ENCODE measurements around the gene PPP2R1B. TPM values are rescaled to one million over a fixed set of nuclear protein-coding genes. Genes with fewer than 3 reads are reported as not detected.

Gene PPP2R1B
- total RNA-seq, 1 experiment from 2014 or later, result 109 TPM

GRCh38 chr11:111811445-111811844 lies 45.3 kb upstream of the PPP2R1B start:
- Histone ChIP-seq H3K27me3 (replicated peaks; ENCODE audit: control insufficient read depth, insufficient read depth, low read length) (no peaks in the 10 kb centered on the region), H3K9me3 (no peaks in the 10 kb centered on the region), H3K4me1 (peaks cover 6% of the 10 kb centered on the region), H3K36me3 (ENCODE audit: control insufficient read depth, insufficient read depth, low read length) (0 out of 2 replicates have a peak, but pooled peaks cover 4% of the 10 kb centered on the region), H3K4me3 (ENCODE audit: low read depth, low read length) (no peak overlapping the region)
- no TSS peak for BruUV-seq (replicated peaks)
- Mint-ChIP-seq H3K4me3 (ENCODE audit: unreplicated experiment) (no peak overlapping the region), H3K4me1 (ENCODE audit: low read depth, unreplicated experiment) (peaks cover 15% of the 10 kb centered on the region), H3K36me3 (ENCODE audit: insufficient read depth, unreplicated experiment) (peaks cover 5% of the 10 kb centered on the region), H3K27me3 (ENCODE audit: insufficient read depth, unreplicated experiment) (no peaks in the 10 kb centered on the region), H3K27ac (ENCODE audit: unreplicated experiment) (no peak overlapping the region), H3K9me3 (ENCODE audit: unreplicated experiment) (no peaks in the 10 kb centered on the region)
- ChIA-PET CTCF (no interaction called here), POLR2A (no interaction called here)
- intact Hi-C loops (cut with micrococcal nuclease; ENCODE audit: unreplicated experiment), result no loop called here
- TF ChIP-seq, protein P1, sequence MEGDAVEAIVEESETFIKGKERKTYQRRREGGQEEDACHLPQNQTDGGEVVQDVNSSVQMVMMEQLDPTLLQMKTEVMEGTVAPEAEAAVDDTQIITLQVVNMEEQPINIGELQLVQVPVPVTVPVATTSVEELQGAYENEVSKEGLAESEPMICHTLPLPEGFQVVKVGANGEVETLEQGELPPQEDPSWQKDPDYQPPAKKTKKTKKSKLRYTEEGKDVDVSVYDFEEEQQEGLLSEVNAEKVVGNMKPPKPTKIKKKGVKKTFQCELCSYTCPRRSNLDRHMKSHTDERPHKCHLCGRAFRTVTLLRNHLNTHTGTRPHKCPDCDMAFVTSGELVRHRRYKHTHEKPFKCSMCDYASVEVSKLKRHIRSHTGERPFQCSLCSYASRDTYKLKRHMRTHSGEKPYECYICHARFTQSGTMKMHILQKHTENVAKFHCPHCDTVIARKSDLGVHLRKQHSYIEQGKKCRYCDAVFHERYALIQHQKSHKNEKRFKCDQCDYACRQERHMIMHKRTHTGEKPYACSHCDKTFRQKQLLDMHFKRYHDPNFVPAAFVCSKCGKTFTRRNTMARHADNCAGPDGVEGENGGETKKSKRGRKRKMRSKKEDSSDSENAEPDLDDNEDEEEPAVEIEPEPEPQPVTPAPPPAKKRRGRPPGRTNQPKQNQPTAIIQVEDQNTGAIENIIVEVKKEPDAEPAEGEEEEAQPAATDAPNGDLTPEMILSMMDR (IDR thresholded peaks at IDR 0.05; ENCODE audit: insufficient read depth in 1 of 2, low read depth in 1 of 2, low read length in 1 of 2, severe bottlenecking in 1 of 2, unreplicated experiment in 1 of 2), result no peak
- DNase-seq, result no peak

- H3K4me1 ChIP-seq, result peaks cover 7% of the 10 kb centered on the region
- Mint-ChIP-seq H3K27ac (ENCODE audit: unreplicated experiment) (no peak overlapping the region), H3K36me3 (ENCODE audit: insufficient read depth, unreplicated experiment) (peaks cover 8% of the 10 kb centered on the region), H3K27me3 (ENCODE audit: insufficient read depth, unreplicated experiment) (no peaks in the 10 kb centered on the region), H3K4me1 (ENCODE audit: low read depth, unreplicated experiment) (peaks cover 17% of the 10 kb centered on the region), H3K9me3 (ENCODE audit: unreplicated experiment) (no peaks in the 10 kb centered on the region), H3K4me3 (ENCODE audit: unreplicated experiment) (no peak overlapping the region)
- H3K9me3 ChIP-seq, result no peaks in the 10 kb centered on the region
- TF ChIP-seq, protein P1 (IDR thresholded peaks at IDR 0.05; ENCODE audit: insufficient read depth in 1 of 2, low read depth in 1 of 2, low read length in 1 of 2, severe bottlenecking in 1 of 2, unreplicated experiment in 1 of 2), result no peak
- H3K4me3 ChIP-seq (ENCODE audit: low read depth, low read length), result no peak overlapping the region
- no TSS peak for BruUV-seq (replicated peaks)
- H3K27me3 ChIP-seq (replicated peaks; ENCODE audit: control insufficient read depth, insufficient read depth, low read length), result no peaks in the 10 kb centered on the region
- H3K36me3 ChIP-seq (ENCODE audit: control insufficient read depth, insufficient read depth, low read length), result 0 out of 2 replicates have a peak, but pooled peaks cover 4% of the 10 kb centered on the region
- intact Hi-C loops (cut with micrococcal nuclease; ENCODE audit: unreplicated experiment), result no loop called here
- ChIA-PET CTCF (no interaction called here), POLR2A (no interaction called here)
- no peak for DNase-seq
These were observed 42.6 kb upstream of the PPP2R1B start for GRCh38 chr11:111808834-111809233.

GRCh38 chr11:111808063-111808588 lies 41.9 kb upstream of the PPP2R1B start:
- intact Hi-C loops (cut with micrococcal nuclease; ENCODE audit: unreplicated experiment), result no loop called here
- H3K9me3 ChIP-seq, result no peaks in the 10 kb centered on the region
- Mint-ChIP-seq H3K4me1 (ENCODE audit: low read depth, unreplicated experiment) (peaks cover 17% of the 10 kb centered on the region), H3K27ac (ENCODE audit: unreplicated experiment) (no peak overlapping the region), H3K4me3 (ENCODE audit: unreplicated experiment) (no peak overlapping the region), H3K27me3 (ENCODE audit: insufficient read depth, unreplicated experiment) (no peaks in the 10 kb centered on the region), H3K36me3 (ENCODE audit: insufficient read depth, unreplicated experiment) (peaks cover 8% of the 10 kb centered on the region), H3K9me3 (ENCODE audit: unreplicated experiment) (no peaks in the 10 kb centered on the region)
- CTCF ChIA-PET, result no interaction called here
- peaks cover 7% of the 10 kb centered on the region for H3K4me1 ChIP-seq
- TF ChIP-seq, protein P1 (IDR thresholded peaks at IDR 0.05; ENCODE audit: insufficient read depth in 1 of 2, low read depth in 1 of 2, low read length in 1 of 2, severe bottlenecking in 1 of 2, unreplicated experiment in 1 of 2), result no peak
- H3K36me3 ChIP-seq (ENCODE audit: control insufficient read depth, insufficient read depth, low read length), result 0 out of 2 replicates have a peak, but pooled peaks cover 4% of the 10 kb centered on the region
- POLR2A ChIA-PET, result no interaction called here
- no peak for DNase-seq
- BruUV-seq (replicated peaks), result no TSS peak
- H3K4me3 ChIP-seq (ENCODE audit: low read depth, low read length), result no peak overlapping the region
- H3K27me3 ChIP-seq (replicated peaks; ENCODE audit: control insufficient read depth, insufficient read depth, low read length), result no peaks in the 10 kb centered on the region
